A673 (cell line): Measurements from ENCODE around the gene ZSCAN26. TPM values are rescaled to one million over a fixed set of nuclear protein-coding genes. Genes with fewer than 3 reads are reported as not detected.

Experiments
- BruUV-seq: library from RNA; stranded (reverse); fragments of 400-500 nt; replicated peaks from 2 replicates; lab custom pipeline; 2021; lab: Mats Ljungman, UMichigan
- CTCF ChIA-PET: fragments of 300-600 bp; sonication (Branson Sonifier 250); formaldehyde crosslinking; loops from one replicate; lab custom pipeline; 2022; ENCODE audit warnings: antibody characterized with exemption; lab: Charles Lee
- POLR2A ChIA-PET: fragments of 300-600 bp; sonication (Branson Sonifier 250); formaldehyde crosslinking; loops from one replicate; lab custom pipeline; 2022; ENCODE audit warnings: antibody characterized with exemption; ENCODE audit not compliant: low non-redundant PET; lab: Charles Lee
- DNase-seq: peaks from one replicate; pipeline ENCODE4 v3.0.0-alpha.2; 2015; ENCODE audit warnings: low spot score
- H3K27ac ChIP-seq: fragments of 200-600 bp; sonication (generic); 2 replicates; pipeline ENCODE4 v1.5.1; 2016; ENCODE audit warnings: mixed run types, low read depth, mild to moderate bottlenecking, mixed read lengths, antibody characterized with exemption, low read length; ENCODE audit not compliant: poor library complexity, severe bottlenecking
- H3K27me3 ChIP-seq: fragments of 200-600 bp; sonication (generic); replicated peaks from 2 replicates; pipeline ENCODE4 v1.6.1; 2017; ENCODE audit warnings: mixed run types, low read depth, mild to moderate bottlenecking, mixed read lengths, antibody characterized with exemption, low read length; ENCODE audit not compliant: insufficient read depth, poor library complexity
- H3K36me3 ChIP-seq: fragments of 200-600 bp; sonication (generic); 2 replicates; pipeline ENCODE4 v1.6.1; 2016; ENCODE audit warnings: mixed run types, mild to moderate bottlenecking, mixed read lengths, antibody characterized with exemption, low read length; ENCODE audit not compliant: insufficient read depth, poor library complexity, severe bottlenecking
- H3K4me1 ChIP-seq: fragments of 200-600 bp; sonication (generic); 2 replicates; pipeline ENCODE4 v1.6.1; 2017; ENCODE audit warnings: mixed run types, mild to moderate bottlenecking, mixed read lengths, antibody characterized with exemption, low read length; ENCODE audit not compliant: insufficient read depth, poor library complexity, severe bottlenecking
- H3K4me3 ChIP-seq: fragments of 200-600 bp; sonication (generic); 2 replicates; pipeline ENCODE4 v1.5.1; 2016; ENCODE audit warnings: low read depth, mixed run types, mild to moderate bottlenecking, mixed read lengths, low read length; ENCODE audit not compliant: poor library complexity, severe bottlenecking
- H3K9me3 ChIP-seq: fragments of 200-600 bp; sonication (generic); 2 replicates; pipeline ENCODE4 v1.6.1; 2016; ENCODE audit warnings: mixed run types, low read depth, mild to moderate bottlenecking, mixed read lengths, antibody characterized with exemption, low read length; ENCODE audit not compliant: poor library complexity, severe bottlenecking
- EZH2 ChIP-seq: fragments of 200-600 bp; sonication (generic); IDR thresholded peaks from 2 replicates; pipeline ENCODE4 v1.6.1; 2017; ENCODE audit warnings: borderline replicate concordance, low read depth, mild to moderate bottlenecking, mixed read lengths, antibody characterized with exemption, low read length; ENCODE audit not compliant: poor library complexity, severe bottlenecking
- intact Hi-C: fragments of 100-400 bp; cut with micrococcal nuclease; formaldehyde crosslinking; loops from one replicate; pipeline ENCODE4 v1.10.0; 2022; ENCODE audit not compliant: unreplicated experiment
- total RNA-seq: library from RNA; stranded (reverse); gene quantifications from 2 replicates; pipeline ENCODE4 v1.2.3, GENCODE V29; 2021
- TF ChIP-seq, protein P1 (sequence below): fragments of 300-800, 200-600 bp; sonication (generic); conservative IDR thresholded peaks from 2 replicates; pipeline ENCODE4 v1.5.1; 2017; ENCODE audit warnings: low read depth, mild to moderate bottlenecking, antibody characterized with exemption, low read length, moderate library complexity, mixed read lengths

ZSCAN26 gene
- total RNA-seq, 1 experiment from 2014 or later, result 19.9 TPM

DNA sequence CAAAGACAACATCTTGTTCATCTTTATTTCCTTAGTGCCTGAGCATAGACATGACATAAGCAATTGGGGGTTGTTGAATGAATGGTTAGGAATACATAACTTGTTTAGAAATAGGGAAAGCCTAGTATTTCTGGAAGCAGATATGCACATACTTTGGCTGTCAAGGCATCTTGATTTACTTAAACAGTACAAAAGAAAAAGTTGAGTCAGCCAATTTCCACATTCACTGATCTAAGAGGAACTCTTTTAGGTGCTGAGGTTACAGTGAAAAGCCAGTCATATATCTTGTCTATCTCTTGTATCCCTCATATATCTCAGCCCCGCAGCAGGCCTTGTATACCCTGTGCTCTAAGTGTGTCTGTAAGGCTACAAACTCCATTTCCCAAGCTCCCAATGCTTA, 26.5 kb upstream of the ZSCAN26 start:
- intact Hi-C loops, result no loop called here
- no peak overlapping the region for H3K4me3 ChIP-seq
- no peaks in the 10 kb centered on the region for H3K27me3 ChIP-seq
- ChIA-PET POLR2A (no interaction called here), CTCF (no interaction called here)
- no peak overlapping the region for H3K27ac ChIP-seq
- BruUV-seq, result no TSS peak
- TF ChIP-seq, protein P1, sequence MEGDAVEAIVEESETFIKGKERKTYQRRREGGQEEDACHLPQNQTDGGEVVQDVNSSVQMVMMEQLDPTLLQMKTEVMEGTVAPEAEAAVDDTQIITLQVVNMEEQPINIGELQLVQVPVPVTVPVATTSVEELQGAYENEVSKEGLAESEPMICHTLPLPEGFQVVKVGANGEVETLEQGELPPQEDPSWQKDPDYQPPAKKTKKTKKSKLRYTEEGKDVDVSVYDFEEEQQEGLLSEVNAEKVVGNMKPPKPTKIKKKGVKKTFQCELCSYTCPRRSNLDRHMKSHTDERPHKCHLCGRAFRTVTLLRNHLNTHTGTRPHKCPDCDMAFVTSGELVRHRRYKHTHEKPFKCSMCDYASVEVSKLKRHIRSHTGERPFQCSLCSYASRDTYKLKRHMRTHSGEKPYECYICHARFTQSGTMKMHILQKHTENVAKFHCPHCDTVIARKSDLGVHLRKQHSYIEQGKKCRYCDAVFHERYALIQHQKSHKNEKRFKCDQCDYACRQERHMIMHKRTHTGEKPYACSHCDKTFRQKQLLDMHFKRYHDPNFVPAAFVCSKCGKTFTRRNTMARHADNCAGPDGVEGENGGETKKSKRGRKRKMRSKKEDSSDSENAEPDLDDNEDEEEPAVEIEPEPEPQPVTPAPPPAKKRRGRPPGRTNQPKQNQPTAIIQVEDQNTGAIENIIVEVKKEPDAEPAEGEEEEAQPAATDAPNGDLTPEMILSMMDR, result no peak
- TF ChIP-seq EZH2, result no peak
- no peaks in the 10 kb centered on the region for H3K4me1 ChIP-seq
- no peak for DNase-seq
- H3K36me3 ChIP-seq, result peaks cover 8% of the 10 kb centered on the region
- H3K9me3 ChIP-seq, result no peaks in the 10 kb centered on the region

GRCh38 chr6:28243946-28244345, 23.0 kb upstream of the ZSCAN26 start:
- TF ChIP-seq, protein P1, result no peak
- no peak for TF ChIP-seq EZH2
- no peak for DNase-seq
- Histone ChIP-seq H3K4me1 (no peaks in the 10 kb centered on the region), H3K9me3 (no peaks in the 10 kb centered on the region), H3K36me3 (peaks cover 15% of the 10 kb centered on the region), H3K27ac (no peak overlapping the region), H3K4me3 (no peak overlapping the region), H3K27me3 (no peaks in the 10 kb centered on the region)
- POLR2A ChIA-PET, result no interaction called here
- intact Hi-C loops, result no loop called here
- CTCF ChIA-PET, result no interaction called here
- no TSS peak for BruUV-seq

- CTCF ChIA-PET, result no interaction called here
- no peak for TF ChIP-seq EZH2
- TF ChIP-seq, protein P1, result no peak
- Histone ChIP-seq H3K9me3 (no peaks in the 10 kb centered on the region), H3K27ac (no peak overlapping the region), H3K4me1 (peaks cover under 1% of the 10 kb centered on the region), H3K4me3 (no peak overlapping the region), H3K36me3 (peaks cover 15% of the 10 kb centered on the region), H3K27me3 (no peaks in the 10 kb centered on the region)
- POLR2A ChIA-PET, result no interaction called here
- BruUV-seq, result TSS peak; percentile 18
- intact Hi-C loops, result no loop called here
- DNase-seq, result no peak
Observed at GRCh38 chr6:28245206-28245941, 21.6 kb upstream of the ZSCAN26 start.
